HG02938 (cell line): ENCODE measurements around the gene CENPA.
"Not testable (repeated sequence)": the region's sequence is repeated elsewhere in the genome, so short reads cannot be mapped to it uniquely, and the experiment has no call there.

Experiments
- ATAC-seq: cut with Tn5 transposase; IDR thresholded peaks from one replicate; pipeline ENCODE4 v1.9.1; 2021; ENCODE audit warnings: mild to moderate bottlenecking, moderate library complexity; ENCODE audit not compliant: unreplicated experiment

The CENPA gene

DNA sequence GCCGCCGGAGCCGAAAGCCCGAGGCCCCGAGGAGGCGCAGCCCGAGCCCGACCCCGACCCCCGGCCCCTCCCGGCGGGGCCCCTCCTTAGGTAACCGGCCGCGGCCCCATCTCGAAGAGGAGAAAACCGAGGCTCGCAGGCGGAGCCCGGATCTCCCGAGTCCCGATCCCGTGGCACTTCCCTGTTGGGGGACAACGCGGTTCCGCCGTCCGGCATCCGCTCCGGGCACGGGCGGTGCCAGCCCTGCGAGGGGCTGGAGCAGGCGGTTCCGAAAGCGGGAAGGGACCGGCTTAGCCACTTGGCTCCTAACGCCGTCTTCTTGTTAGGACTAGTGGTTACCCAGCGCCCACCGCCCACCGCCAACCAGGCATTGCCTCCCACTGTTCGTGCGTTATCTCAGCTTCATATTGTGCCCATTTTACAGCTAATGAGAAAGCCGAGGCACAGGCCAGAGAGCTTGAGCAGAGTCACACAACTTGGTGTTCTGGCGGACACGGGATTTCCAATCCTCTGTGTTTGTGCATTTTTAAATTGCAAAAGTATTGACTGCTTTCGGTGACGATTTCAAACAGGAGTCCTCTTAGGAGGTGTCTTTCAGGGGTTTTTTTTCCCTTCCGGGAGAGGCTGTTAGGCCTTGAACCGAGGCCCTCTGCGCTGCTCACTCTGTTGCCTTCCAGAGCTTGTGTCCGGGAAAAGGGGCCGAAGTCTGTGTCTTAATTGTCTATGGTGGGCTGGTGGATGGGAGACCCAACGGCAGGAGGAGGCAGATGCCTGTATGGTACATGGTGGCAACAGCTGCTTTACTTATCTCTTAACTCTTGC is 562 bp downstream of the CENPA start:
- ATAC-seq: peak; percentile 6

DNA sequence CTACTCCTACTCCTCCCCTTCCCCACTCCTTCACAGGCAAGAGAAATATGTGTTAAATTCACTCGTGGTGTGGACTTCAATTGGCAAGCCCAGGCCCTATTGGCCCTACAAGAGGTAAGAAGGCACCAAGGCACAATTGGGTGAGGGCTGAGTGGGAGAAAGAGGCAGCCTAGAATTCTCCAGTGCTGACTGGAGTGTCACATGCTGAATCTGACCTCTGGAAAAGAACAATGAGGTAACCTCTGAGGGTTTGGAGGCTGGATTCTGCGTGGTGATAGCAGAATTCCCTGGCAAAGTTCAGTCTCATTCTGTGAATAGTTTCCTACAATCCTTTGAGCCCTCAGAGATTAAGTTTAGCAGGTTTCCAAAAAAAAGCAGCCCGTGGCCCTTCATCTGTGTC is 6.9 kb downstream of the CENPA start:
- ATAC-seq: no peak

DNA sequence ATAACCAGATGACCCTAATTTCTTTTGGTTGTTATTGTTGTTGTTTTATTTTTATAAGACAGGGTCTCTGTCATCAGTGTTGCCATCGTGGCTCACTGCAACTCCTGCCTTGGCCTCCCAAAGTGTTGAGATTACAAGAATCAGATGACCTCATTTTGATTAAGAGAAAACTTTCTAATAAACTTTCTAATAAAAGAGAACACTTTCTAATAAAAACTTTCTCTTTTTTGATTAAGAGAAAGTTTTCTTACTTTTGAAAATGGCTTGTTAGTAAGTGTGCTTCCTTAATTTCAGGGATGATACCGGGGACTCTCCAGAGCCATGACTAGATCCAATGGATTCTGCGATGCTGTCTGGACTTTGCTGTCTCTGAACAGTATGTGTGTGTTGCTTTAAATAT is 7.7 kb downstream of the CENPA start:
- ATAC-seq: no peak

DNA sequence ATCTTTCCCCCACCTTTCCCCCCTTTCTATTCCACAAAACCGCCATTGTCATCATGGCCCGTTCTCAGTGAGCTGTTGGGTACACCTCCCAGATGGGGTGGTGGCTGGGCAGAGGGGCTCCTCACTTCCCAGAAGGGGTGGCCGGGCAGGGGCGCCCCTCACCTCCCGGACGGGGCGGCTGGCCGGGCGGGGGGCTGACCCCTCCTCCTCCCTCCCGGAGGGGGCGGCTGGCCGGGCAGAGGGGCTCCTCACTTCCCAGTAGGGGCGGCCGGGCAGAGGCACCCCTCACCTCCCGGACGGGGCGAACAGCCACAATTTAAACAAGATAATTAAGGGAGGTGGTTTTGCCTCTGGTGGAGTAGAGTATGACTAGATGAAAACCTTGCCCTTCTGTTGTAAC is 9.3 kb downstream of the CENPA start:
- ATAC-seq: not testable (repeated sequence)

DNA sequence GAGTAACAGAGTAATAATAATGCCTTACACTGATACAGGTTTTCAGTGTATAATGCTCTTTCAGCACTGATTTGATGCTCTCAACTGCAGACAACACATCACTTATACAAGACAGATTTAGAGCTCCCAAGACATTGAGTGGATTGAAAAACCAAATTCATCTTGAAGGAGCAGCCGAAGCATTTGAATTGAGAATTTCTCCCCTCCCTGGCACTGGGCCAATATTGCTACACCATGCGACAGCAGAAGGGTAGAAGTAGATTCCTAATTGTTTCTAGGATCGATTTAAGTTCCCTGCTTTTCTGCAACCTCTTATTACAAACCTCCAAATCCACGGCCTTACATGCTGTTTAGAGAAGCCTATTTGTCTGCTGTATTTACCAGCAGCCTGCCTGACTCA is 15.5 kb downstream of the CENPA start:
- ATAC-seq: no peak

DNA sequence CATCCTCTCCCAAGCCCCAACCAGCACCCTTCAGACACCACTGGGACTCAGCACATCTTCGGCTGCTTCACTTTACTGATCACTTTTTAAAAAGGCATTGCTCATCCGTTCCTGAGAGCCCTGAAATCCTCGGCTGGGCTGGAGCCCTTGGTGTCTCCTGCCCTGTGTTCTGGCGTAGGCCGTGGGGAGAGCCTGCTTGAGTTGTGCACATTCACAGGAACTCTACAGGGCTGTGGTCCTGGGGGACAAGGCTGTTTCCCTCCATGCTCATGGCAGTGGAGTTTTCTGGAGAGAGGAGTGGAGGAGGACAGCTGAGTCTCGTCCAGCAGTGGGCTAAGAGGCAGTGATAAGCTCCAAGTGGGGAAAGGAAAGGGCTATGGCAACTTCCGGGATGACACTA is 15.9 kb downstream of the CENPA start:
- no peak for ATAC-seq

DNA sequence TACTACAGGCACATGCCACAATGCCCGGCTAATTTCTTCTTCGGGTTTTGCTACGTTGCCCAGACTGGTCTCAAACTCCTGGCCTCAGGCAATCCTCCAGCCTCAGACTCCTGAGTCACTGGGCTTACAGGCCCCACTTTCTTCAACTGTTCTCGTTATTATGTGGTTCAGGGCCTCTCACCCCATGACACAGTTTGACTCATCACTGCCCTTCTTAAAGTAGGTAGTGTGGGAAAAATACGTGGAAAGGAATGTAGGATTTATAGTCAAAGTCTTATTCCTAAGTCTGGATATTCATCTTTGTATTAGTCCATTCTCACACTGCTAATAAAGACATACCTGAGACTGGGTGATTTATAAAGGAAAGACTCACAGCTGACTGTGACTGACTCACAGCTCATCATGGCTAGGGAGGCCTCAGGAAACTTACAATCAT is 19.4 kb downstream of the CENPA start:
- ATAC-seq: no peak

DNA sequence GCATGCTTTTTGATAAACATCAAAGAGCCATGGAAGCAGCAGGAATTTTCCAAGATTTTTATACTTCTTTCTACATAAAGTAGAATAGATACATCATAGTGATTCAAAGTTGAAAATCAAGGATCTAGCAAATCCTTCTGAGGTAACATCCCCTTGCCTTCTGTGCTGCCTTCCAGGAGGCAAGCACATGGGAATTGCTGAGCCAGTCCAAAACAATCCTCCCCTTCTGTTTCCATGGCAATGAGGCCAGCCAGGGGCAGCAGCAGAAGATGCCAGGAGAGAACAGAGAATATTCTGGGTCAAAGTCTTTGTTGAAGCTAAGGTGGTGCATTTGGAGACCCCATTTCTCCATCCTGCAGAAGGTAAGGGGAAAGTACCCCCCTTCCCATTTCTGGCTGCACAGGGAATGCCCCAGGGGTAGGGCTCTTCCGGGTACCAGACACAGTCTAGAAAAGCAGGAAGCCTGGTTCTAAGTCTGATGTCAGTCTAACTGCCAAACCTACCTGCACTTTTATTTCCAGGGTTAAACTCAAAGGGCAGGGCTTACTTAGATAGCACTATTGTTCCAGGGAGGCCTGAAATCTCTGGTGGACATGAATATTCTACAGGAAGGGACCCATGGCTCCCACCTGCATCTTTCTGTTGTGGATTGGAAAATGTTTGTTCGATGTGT is 22.1 kb downstream of the CENPA start:
- ATAC-seq: no peak

DNA sequence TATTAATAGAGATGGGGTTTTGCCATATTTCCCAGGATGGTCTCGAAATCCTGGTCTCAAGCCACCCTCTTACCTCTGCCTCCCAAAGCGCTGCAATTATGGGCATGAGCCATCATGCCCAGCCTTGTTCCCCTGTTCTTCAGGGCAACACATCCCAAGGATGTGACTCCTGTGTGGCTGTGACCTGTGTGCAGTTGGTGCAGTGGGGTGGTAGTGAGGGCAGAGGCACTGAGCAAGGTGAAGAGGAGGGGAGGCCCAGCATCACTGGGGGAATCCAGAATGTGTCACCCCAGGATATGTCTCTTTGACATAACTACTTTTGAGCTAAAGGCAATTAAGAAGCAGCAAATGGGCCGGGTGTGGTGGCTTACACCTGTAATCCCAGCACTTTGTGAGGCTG is 23.4 kb downstream of the CENPA start:
- no peak for ATAC-seq

DNA sequence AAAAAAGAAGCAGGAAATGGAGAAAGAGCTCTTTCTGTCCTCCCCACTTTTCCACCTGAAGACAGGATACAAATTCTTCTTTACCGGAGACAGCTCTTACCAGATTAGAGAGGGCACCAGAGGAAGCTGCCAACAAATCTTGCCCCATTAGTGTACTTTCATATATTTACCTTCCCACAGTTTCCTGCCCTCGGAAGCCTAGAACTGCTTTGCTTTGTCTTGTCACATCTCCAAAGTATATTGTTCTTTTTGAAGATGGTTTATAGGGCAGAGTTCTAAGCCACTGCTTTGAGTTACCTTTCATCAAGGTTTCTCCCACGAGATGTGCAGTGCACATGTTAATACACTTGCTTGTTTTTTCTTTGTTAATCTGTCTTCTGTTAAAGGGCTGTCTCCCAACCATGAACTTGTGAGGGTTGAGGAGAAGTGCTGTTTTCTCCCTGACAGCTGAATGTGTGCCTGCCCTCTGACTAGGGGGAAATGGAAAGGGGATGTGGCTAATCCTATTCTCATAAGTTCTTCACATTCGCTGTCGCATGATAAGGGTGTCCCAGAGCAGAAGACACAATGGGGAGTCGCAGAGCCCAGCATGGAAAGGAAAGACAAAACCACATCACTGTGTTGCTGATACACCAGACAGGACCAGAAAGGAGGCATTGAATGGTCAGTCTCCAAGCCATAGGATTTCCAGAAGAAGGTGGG is 24.2 kb downstream of the CENPA start:
- no peak for ATAC-seq

DNA sequence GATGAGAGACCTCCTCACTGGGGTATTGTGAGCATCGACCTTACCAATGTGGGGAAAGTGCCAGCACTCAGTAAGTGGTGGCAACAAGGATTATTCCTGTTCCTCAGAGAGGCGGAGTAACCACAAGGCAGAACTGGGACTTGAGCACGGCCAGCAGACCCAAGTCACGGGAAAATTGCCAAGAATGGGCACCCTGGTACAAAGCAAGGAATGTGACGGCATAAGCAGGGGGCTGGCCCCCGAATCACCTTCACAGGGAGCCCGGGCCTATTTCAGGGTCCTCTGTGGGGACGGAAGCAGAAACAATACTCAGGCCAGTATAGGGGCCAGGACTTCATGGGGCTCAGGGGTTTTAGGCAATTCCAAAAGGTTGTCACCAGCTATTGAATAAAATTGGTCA is 25.4 kb downstream of the CENPA start:
- ATAC-seq: no peak

DNA sequence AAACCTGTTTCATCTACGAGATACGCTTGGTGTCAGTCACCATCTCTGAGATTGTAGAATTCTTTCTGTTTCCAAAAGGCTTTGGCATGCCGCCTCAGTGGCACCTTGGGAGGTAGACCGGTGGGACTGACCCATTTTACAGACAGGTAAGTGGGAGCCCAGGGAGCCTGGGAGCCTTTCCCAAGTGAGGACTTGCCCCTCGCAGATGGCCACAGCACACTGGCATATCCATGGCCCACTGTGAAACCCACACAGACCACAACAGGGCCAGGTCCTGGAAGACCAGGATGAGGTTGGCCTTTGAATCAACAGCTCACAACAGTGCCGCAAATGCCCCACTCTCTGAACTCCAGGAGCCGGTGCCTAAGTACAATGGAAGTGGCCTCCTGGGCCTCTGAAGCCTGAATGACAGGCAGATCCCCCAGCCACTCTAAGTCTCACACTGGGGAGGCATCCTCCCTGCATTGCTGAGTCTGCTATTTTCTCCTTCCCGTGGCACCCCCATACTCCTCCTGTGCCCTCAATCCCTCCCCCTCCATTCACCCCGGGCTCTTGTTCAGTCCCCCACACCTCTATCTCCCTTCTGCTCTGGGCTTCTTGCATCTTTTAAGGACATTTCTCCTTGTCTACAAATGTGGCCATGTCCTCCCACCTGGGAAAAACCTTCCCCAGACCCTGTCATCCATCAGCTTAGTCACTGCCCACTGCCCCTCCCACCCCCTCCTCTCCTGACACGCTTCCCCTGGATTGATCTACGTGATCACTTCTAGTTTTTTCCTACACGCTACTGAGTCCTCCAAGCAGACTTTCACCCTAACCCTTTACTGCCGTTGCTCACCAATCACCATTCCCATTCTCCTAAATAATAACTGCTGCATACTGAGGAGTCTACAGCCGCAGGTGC is 26.2 kb downstream of the CENPA start:
- no peak for ATAC-seq

DNA sequence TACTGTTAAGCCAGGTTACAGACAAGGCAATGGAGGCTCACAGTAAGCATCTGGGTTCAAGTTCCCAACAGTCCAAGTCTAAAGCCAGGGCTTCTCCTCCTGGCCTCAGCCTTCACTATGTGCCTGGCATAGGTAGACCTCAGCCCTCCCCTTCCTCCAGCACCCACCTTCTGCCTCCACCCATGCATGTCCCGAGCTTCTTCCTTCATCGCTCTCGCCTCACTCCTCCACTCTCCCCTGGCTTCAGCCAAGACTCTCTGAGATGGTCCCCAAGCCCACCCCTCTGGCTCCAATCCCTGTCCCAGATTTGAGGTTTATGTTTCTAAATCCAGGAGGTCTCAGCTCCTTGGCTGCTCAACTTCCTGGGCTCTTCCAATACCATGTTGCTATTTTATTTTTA is 26.9 kb downstream of the CENPA start:
- ATAC-seq: no peak

DNA sequence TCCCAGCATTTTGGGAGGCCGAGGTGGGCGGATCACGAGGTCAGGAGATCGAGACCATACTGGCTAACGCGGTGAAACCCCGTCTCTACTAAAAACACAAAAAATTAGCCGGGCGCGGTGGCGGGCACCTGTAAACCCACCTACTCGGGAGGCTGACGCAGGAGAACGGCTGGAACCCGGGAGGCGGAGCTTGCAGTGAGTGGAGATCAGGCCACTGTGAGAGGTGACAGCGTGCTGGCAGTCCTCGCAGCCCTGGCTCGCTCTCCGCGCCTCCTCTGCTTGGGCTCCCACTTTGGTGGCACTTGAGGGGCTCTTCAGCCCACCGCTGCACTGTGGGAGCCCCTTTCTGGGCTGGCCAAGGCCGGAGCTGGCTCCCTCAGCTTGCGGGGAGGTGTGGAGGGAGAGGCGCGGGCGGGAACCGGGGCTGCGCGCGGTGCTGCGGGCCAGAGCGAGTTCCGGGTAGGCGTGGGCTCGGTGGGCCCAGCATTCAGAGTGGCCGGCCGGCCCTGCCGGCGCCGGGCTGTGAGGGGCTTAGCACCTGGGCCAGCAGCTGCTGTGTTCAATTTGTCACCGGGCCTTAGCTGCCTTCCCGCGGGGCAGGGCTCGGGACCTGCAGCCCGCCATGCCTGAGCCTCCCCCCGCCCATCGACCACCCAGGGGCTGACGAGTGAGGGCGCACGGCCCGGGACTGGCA is 28.4 kb downstream of the CENPA start:
- ATAC-seq: not testable (repeated sequence)

DNA sequence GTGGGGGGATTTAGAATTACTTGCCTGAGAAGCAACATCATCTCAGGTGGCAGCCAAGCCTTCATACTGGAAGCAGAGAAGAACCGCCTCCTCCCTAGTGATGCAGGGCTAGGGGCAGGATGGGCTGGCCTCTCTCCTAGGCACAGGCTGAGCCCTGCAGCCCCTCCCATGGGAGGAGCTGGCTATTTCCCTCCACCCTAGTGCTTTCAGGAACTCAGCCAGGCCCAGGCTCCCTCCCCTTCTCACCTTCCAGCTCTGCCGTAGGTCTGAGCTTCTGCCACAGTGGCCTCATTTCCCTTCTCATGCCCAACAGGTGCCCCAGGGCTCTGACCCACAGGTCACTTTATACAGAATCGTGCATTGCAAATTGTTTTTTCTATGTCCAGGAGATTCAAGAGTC is 31.0 kb downstream of the CENPA start:
- no peak for ATAC-seq

DNA sequence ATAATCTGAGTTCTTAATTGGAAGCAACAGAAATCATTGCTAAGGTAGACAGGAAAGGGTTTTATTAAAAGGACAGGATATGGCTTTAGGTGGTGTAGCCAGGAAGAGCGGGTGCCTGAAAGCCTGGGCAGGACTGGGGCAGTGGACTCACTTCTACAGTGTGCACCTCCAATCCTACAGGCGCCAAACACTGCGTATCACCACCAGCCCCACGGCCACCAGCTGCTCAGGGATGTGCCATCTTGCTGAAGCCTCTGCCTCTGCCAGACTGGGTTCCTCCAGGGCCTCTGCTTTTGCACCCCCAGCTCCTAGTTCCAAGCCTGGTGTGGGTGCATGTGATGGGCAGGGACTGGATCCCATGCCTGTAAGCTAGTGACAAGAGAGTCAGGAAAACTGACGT is 32.4 kb downstream of the CENPA start:
- no peak for ATAC-seq

DNA sequence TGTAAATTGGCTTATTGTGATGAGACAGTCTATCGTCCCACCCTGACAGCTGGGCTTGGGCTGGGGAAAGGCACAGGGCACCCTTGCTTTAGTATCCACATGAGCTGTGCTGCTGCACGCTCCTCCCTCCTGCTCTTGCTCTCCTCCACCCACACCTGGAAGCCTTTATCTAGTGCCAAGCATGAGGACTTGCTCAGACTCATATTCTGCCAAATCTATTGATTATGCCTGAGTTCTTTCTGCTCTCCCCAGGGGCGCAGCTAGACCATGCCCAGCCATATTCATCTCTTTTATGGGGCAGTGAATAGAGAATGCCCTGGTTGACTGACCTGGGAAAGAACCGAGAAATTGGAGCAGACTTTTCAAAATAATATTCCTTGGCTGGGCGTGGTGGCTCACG is 33.1 kb downstream of the CENPA start:
- no peak for ATAC-seq

DNA sequence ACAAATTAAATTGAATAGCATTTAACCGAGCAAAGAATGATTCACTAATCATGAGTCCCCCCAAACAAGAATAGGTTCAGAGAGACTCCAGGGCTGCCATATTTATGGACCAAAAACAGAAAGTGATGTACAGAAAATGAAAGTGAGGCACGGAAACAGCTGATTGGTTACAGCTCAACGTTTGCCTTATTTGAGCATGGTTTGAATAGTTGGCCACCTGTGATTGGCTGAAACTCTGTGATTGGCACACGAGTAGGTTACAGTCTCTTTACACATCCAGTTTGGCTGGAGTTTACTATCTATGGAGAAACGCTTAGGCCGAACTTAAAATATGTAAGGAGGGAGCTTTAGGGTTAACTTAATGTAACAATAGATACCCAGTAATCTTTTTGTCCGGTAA is 35.1 kb downstream of the CENPA start:
- no peak for ATAC-seq

DNA sequence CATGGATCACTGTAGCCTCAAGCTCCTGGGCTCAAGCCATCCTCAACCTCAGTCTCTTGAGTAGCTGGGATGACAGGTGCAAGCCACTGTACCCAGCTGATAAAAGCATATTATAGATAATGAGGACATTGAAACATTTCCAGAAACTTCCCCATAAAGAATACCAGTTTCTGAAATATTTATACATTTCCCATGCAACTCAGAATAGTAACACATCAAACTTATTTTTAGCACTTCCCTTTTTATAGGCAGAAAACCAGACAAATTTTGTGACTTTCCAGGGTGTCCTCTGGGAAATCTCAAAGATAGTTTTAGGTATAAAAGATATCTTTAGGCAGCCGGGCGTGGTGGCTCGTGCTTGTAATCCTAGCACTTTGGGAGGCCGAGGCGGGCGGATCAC is 37.0 kb downstream of the CENPA start:
- ATAC-seq: no peak
